Glomerular visceral epithelial cell (primary cell): Measurements from ENCODE around the gene GNAI1.

Experiments
- DNase-seq: peaks from one replicate; pipeline ENCODE4 v3.0.0-alpha.2; 2016; ENCODE audit errors: extremely low spot score

Gene GNAI1

DNA sequence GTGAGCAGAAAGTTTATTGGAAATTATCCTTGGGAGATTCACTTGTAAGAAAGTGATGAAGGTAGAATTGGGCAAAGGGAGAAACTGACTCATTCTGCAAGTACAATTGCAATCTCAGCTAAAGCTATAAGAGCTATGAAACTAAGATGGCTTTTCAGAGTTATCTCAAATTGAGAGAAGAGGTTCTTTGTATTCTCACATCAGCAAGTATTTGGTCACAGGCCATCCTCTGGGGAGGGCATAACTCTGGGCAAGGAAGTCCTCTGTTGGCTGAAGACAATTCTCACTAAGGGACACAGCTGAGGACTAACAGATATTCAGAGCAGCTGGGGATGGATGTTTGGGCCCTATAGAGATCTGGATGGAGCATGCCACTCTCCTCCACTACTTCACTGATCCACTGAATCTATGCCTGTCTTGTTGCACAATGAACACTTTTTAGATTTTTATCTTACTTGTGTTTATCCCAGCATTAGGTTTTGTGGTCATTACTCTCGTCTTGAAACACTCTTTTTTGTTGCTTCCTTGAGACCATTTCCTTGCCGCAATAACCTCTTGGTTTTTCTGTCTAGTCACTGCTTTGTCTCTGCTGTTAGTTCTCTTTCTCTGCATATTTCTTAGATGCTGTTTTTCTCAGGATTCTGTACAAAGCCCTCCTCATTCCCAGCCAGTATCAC is 115.1 kb downstream of the GNAI1 start:
- no peak for DNase-seq

DNA sequence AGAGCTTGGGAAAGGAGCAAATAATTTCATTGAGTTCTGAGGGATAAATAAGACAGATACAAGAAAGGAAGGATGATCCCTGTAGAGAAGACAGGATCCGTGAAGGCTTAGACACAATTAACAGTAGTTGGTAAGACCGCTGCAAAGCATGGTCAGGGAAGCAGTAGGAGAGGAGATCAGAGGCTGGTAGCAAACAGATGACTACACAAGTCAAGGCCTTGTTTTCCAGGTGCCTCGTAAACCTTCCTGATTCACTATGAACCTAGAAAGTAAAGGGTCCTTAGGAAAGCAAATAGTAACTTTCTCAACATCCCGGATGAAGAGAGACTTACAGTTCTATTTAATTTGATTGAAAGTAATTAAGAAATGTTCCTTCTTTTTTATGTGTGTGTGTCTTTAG is 118.6 kb downstream of the GNAI1 start:
- DNase-seq = no peak

DNA sequence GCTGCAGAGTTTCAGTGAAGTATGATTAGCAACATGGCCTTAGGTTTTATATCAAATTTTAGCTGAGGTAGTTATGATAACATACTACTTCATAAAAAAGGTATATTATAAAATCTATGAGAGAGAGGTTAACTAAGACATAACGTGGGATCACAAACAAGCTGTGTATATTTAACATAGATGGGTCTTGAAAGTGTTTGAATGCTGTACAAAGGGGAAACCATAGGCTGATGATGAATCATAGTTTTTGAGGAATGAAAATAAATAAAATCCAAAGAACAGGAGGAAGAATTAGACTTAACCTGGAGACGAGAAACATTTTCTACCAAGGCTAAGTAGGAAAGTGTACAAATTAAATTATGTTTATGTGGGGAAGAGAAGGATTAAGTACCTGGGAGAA is 119.0 kb downstream of the GNAI1 start:
- DNase-seq = no peak

DNA sequence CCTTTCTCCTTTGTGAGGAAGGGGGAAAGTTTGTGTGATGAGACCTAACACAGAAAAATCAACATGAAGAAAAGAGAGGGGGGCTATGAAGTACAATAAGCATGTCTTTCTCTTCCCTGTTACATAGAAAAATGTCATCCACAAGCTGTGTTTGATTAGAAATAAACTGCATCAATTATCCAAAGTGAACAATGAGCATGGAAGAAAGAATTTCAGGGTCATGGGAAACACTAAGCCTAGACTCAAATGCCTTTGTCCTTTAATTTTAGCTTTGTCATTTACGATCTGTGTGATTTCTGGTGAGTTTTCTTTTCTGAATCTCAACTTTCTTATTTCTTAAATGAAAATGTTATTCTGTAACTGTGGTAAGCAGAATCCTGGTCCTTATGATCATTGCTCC is 121.0 kb downstream of the GNAI1 start:
- DNase-seq = no peak

DNA sequence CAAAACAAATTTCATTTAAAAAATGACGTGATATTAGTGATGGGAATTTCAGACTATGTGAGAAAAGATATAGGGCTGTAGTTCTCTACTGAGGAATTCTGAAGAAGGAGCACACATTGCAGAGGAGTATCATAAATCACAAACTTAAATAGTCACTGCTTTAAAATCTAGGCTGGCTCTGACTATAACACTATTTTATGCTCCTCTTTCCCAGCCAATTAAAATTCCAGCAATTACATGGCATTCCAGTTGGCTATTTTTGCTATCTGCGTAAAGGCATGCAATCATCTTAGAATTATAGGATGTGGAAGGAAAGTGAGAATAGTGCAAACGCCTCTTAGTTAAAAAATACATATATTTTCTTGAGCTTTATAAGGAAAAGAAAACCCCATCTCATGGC is 123.1 kb downstream of the GNAI1 start:
- no peak for DNase-seq

DNA sequence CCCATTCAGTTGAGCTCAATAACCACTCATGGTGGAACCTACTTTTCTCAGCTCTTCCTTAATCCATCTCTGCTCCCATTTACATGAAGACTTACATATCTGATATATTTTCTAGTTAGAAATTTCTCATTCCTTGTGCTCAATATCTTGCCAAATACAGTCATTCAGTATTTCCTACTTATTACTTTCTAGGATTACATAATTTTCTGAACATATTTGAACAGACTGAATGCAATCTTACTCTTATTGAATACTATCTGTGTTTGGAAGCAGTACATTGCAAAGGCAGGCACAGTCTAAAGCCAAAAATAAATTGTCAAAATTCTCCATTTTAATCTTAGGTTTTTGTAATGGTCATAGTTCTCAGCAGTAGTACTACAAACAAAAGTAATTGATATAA is 126.0 kb downstream of the GNAI1 start:
- no peak for DNase-seq

DNA sequence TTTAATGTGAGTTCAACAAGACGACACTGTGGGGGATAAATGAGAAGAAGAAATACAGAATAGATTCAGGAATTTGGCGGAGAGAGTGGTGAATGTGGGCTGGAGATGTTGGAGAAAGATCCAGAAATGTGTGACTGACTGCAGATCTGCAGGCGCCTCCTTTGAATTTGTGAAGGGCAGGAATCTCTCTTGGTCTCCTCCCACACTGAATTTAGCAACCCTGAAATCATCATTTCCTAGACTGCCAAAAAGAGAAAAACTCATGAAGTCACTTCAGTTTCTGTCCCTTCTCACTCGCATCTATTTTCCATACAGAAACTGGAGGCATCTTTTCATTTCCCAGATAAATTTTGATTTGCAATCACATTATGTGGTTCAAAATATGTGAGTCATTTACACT is 128.7 kb downstream of the GNAI1 start:
- DNase-seq = no peak

DNA sequence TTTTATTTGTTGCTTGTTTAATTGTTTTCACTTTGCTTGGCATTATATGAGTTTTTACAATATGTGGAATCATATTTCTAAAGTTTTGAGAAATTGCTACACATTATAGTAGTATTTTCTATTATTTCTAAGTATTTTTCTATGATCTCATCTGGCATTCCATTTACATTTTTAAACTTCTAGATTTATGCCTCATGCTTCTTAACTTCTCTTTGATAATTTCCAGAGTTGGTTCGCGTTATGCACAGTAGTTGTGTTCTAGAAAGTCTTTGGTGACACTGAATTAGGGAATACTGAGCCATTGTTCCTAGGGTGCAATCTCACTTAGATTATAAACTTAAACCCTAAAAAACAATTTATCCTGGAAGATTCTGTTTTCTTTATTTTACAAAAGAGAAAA is 129.2 kb downstream of the GNAI1 start:
- DNase-seq = no peak

DNA sequence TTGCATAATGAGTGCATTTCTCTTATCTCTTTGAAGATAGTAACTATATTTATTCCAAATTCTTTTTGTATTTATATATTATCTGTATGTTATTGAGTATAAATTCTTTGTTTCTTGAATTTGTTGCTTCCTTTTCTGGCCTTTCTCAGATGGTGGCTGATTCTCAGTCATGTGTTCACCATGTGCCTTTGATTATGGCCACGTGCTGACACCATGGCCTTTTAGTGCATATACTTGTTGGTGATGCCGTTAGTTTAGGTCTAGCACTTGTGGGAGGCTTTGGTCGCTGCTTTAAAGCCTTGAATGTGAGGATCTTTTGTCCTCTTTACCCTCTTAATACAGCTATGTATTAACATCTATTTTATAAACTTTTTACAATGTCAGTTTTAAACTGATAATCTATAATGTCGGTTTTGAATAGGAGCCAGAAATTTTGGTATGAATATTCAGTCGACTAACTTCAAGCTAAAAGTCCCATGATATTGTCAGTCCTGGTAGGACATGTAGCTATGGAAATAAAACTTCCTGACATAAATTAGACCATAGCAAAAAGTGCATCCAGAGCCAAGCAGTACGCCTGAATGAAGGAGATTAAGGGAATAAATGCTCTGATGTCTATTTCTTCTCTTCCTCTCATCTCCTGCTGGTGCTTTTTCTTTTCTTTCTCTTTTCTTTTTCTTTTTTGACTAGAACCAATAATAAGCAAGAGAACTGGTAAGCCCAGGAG is 130.3 kb downstream of the GNAI1 start:
- DNase-seq = no peak

DNA sequence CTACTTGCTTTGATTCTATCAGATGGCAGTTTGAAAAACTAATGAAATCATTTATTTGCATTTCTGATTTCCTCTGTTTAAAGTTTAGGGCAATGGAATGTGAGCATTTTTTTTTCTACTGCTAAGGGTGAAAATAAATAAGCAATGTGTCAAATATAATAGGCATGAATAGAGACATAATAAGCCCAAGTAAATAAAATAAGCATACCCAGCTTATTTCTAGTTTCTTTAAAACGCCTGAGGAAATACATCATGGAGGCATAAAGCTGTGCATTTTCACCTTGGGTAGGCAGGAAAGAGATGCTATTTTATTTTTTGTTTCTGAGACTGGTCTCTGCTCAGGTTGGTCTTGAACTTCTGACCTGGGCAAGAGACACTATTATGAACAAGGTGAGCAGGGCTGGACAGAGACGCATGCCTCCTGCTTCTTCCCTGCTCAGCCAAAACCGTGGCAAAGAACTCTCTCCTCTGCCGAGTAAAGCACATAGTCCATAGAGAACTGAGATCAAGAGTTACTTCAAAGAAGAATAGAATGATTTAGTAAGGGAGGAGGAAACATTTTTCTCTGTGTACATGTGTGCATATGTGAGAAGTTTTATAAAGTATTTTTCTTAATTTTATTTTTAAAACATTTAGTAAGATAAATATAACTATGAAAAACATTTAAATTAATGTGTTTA is 138.1 kb downstream of the GNAI1 start:
- no peak for DNase-seq

DNA sequence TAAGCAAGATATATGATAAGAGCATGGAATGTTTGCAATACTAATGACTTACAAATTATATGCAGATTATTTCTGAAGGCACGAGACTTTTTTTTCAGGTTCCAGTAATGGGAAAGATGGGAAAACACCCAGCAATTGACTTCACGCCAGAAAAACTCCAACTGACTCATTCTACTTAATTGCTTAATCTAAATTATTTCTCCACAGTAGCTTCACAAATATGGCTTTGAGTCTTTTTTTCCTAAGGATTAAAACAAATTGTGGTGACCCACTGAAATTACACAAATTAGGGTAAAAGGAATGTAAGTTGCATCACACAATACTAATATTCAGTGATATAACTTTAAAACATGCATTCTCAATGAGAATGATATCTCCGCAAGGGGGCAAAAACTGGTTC is 138.7 kb downstream of the GNAI1 start:
- DNase-seq = no peak

DNA sequence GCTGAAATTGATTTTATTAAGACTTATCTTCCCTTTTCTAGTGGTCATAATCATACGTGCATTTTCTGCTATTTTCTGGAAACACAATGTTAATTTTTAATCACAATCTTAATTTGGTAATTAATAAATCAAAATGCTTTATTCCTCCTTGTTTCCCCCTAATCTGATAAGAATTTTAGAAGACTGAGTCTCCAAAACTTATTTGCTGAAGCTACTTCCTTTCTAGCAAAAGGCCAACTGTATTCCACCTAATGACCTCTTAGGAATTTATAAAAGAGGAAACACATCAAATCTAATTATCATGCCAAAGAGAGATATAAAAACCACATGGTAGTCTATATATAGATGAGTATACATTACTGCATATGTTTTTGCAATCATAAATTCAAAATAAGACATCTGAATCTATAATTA is 140.6 kb downstream of the GNAI1 start:
- no peak for DNase-seq
